Mesenchymal stem cell (in vitro differentiated cells and primary cell): ENCODE data around the gene EPB41L2.

Experiments used
- DNase-seq: peaks from one replicate; pipeline ENCODE4 v3.0.0-alpha.2; 2013
- H2AFZ ChIP-seq: one replicate; pipeline ENCODE4 v1.6.1; 2013; ENCODE audit warnings: low read depth, mild to moderate bottlenecking, control low read depth, inconsistent platforms, low read length, moderate library complexity
- H2AK5ac ChIP-seq: 2 replicates; pipeline ENCODE4 v1.6.1; 2013; ENCODE audit warnings: low read length, moderate library complexity, mild to moderate bottlenecking, inconsistent platforms; ENCODE audit not compliant: severe bottlenecking
- H2BK120ac ChIP-seq: one replicate; pipeline ENCODE4 v1.6.1; 2013; ENCODE audit warnings: low read depth, mild to moderate bottlenecking, inconsistent platforms, low read length, moderate library complexity
- H2BK12ac ChIP-seq, 2 experiments: one replicate each; pipeline ENCODE4 v1.6.1; 2013; ENCODE audit warnings: inconsistent platforms in 2 of 2, low read length in 2 of 2, mild to moderate bottlenecking in 2 of 2, moderate library complexity in 2 of 2, control low read depth in 1 of 2
- H2BK15ac ChIP-seq: one replicate; pipeline ENCODE4 v1.6.1; 2013; ENCODE audit warnings: mild to moderate bottlenecking, low read depth, inconsistent platforms; ENCODE audit not compliant: poor library complexity, severe bottlenecking
- H2BK5ac ChIP-seq: 2 replicates; pipeline ENCODE4 v1.6.1; 2013; ENCODE audit warnings: low read depth, mild to moderate bottlenecking, low read length, control low read depth, inconsistent platforms; ENCODE audit not compliant: poor library complexity, severe bottlenecking
- H3K14ac ChIP-seq, 2 experiments: one replicate each; pipeline ENCODE4 v1.6.1; 2013; ENCODE audit warnings: inconsistent platforms in 2 of 2, low read length in 2 of 2, control low read depth in 1 of 2, mild to moderate bottlenecking in 1 of 2, moderate library complexity in 1 of 2
- H3K18ac ChIP-seq, 2 experiments: one replicate each; pipeline ENCODE4 v1.6.1; 2013; ENCODE audit warnings: inconsistent platforms in 2 of 2, low read length in 2 of 2, control low read depth in 1 of 2, low read depth in 1 of 2, mild to moderate bottlenecking in 1 of 2
- H3K23ac ChIP-seq, 2 experiments: one replicate each; pipeline ENCODE4 v1.6.1; 2013; ENCODE audit warnings: inconsistent platforms in 2 of 2, low read length in 2 of 2, mild to moderate bottlenecking in 2 of 2, moderate library complexity in 2 of 2, control low read depth in 1 of 2
- H3K27ac ChIP-seq: 2 replicates; pipeline ENCODE4 v1.5.1; 2013; ENCODE audit warnings: mild to moderate bottlenecking, moderate library complexity, low read length, control low read depth, inconsistent platforms; ENCODE audit not compliant: poor library complexity, severe bottlenecking
- H3K27me3 ChIP-seq, 2 experiments: 2 replicates each; pipeline versions ENCODE4 v1.6.1 to v1.7.0; 2013; ENCODE audit warnings: low read length in 2 of 2, mild to moderate bottlenecking in 2 of 2, moderate library complexity in 2 of 2, control low read depth in 1 of 2, inconsistent platforms in 1 of 2; ENCODE audit not compliant: control insufficient read depth in 1 of 2, insufficient read depth in 1 of 2
- H3K36me3 ChIP-seq, 2 experiments: 2 replicates each; pipeline versions ENCODE4 v1.6.1 to v1.7.0; 2013; ENCODE audit warnings: low read length in 2 of 2, control low read depth in 1 of 2, inconsistent platforms in 1 of 2, low read depth in 1 of 2, mild to moderate bottlenecking in 1 of 2; ENCODE audit not compliant: insufficient read depth in 2 of 2, control insufficient read depth in 1 of 2
- H3K4ac ChIP-seq, 2 experiments: one replicate each; pipeline ENCODE4 v1.6.1; 2013; ENCODE audit warnings: inconsistent platforms in 2 of 2, low read length in 2 of 2, mild to moderate bottlenecking in 2 of 2, moderate library complexity in 2 of 2, control low read depth in 1 of 2, low read depth in 1 of 2
- H3K4me1 ChIP-seq: 2 replicates; pipeline ENCODE4 v1.6.1; 2013; ENCODE audit warnings: low read depth, low read length, control low read depth; ENCODE audit not compliant: control insufficient read depth, insufficient read depth
- H3K4me2 ChIP-seq: 2 replicates; pipeline ENCODE4 v1.6.1; 2013; ENCODE audit warnings: low read length, mild to moderate bottlenecking, inconsistent platforms; ENCODE audit not compliant: poor library complexity, severe bottlenecking
- H3K4me3 ChIP-seq, 2 experiments: 2 replicates each; pipeline versions ENCODE4 v1.5.1 to v1.7.0; 2013; ENCODE audit warnings: low read length in 2 of 2, mild to moderate bottlenecking in 2 of 2, control low read depth in 1 of 2, low read depth in 1 of 2; ENCODE audit not compliant: insufficient read depth in 1 of 2
- H3K79me1 ChIP-seq: replicated peaks from 2 replicates; pipeline ENCODE4 v1.6.1; 2013; ENCODE audit warnings: mild to moderate bottlenecking, control low read depth, low read length, inconsistent platforms; ENCODE audit not compliant: poor library complexity, severe bottlenecking
- H3K9ac ChIP-seq: 2 replicates; pipeline ENCODE4 v1.7.0; 2013; ENCODE audit warnings: mild to moderate bottlenecking, low read length, moderate library complexity
- H3K9me3 ChIP-seq: 2 replicates; pipeline ENCODE4 v1.7.0; 2013; ENCODE audit warnings: mild to moderate bottlenecking, low read length; ENCODE audit not compliant: control insufficient read depth
- H4K8ac ChIP-seq: one replicate; pipeline ENCODE4 v1.6.1; 2013; ENCODE audit warnings: inconsistent platforms, mild to moderate bottlenecking, low read length, moderate library complexity
- H4K91ac ChIP-seq: one replicate; pipeline ENCODE4 v1.6.1; 2013; ENCODE audit warnings: mild to moderate bottlenecking, low read length, inconsistent platforms
- WGBS: methylation state at CpG from one replicate; pipeline ENCODE4 v1.1.7; 2013; ENCODE audit warnings: mixed read lengths; 5-methylcytosine and 5-hydroxymethylcytosine counted together

The EPB41L2 gene

GRCh38 chr6:131048933-131049515 lies 14.0 kb downstream of the EPB41L2 start:
- Histone ChIP-seq H2AFZ (no peak overlapping the region), H3K27ac (no peak overlapping the region), H3K18ac (no peak overlapping the region), H2AK5ac (no peak overlapping the region), H3K23ac (no peak overlapping the region), H3K14ac (no peak overlapping the region), H3K4me1 (no peaks in the 10 kb centered on the region), H4K91ac (no peak overlapping the region), H3K4me2 (no peak overlapping the region), H3K79me1 (peaks cover 20% of the 10 kb centered on the region), H3K36me3 (peaks cover 2 to 7% of the 10 kb centered on the region in 2 experiments), H3K9ac (no peak overlapping the region), H3K4ac (no peak overlapping the region), H2BK12ac (no peak overlapping the region), H3K4me3 (peak overlapping the region in 1 of 2 experiments; percentile 2), H2BK15ac (no peak overlapping the region), H3K9me3 (peaks cover 9% of the 10 kb centered on the region), H3K27me3 (no peaks in the 10 kb centered on the region), H2BK120ac (no peak overlapping the region), H2BK5ac (no peak overlapping the region), H4K8ac (no peak overlapping the region)
- no peak for DNase-seq
- WGBS, result 85% methylated on average over 1 of the region's 4 CpGs

- Histone ChIP-seq H2AFZ (no peak overlapping the region), H3K23ac (no peak overlapping the region), H3K4ac (no peak overlapping the region), H2BK15ac (no peak overlapping the region), H2AK5ac (no peak overlapping the region), H3K79me1 (peaks cover 16% of the 10 kb centered on the region), H2BK120ac (no peak overlapping the region), H3K27me3 (no peaks in the 10 kb centered on the region), H4K91ac (no peak overlapping the region), H2BK12ac (no peak overlapping the region), H4K8ac (no peak overlapping the region), H3K9me3 (peaks cover 3% of the 10 kb centered on the region), H3K14ac (no peak overlapping the region), H3K4me3 (no peak overlapping the region), H3K27ac (no peak overlapping the region), H3K18ac (no peak overlapping the region), H3K4me1 (no peaks in the 10 kb centered on the region), H3K9ac (no peak overlapping the region), H2BK5ac (no peak overlapping the region), H3K4me2 (no peak overlapping the region), H3K36me3 (peaks cover 0 to 2% of the 10 kb centered on the region in 2 experiments)
- 100% methylated on average over 1 of the region's 5 CpGs for WGBS
- DNase-seq, result no peak
Measured at GRCh38 chr6:131048459-131048858, 14.6 kb downstream of the EPB41L2 start.

DNA sequence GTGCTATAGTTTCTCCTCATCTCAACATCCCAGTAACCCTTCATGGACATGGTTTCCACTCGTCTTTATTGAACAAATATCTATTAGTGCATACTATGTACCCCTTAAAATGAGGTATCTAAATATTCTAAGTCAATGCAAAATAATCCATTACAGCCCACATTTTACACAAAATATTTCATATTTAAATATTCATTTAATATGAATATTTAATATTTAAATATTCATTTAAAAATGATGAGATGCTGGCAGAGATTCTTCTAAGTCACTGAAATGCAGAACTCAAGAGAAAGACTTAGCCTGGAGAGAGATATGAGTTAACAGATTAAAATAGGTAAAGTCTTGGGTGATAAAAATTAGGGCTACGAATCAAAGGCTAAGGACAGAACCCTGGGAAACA lies 17.9 kb downstream of the EPB41L2 start:
- Histone ChIP-seq H3K14ac (no peak overlapping the region), H2BK120ac (no peak overlapping the region), H2AFZ (no peak overlapping the region), H3K79me1 (peaks cover 10% of the 10 kb centered on the region), H2BK12ac (no peak overlapping the region), H3K4me3 (no peak overlapping the region), H3K4me1 (peaks cover under 1% of the 10 kb centered on the region), H3K23ac (no peak overlapping the region), H4K91ac (no peak overlapping the region), H3K36me3 (no peaks in the 10 kb centered on the region), H3K27ac (no peak overlapping the region), H3K9ac (no peak overlapping the region), H3K18ac (no peak overlapping the region), H3K27me3 (no peaks in the 10 kb centered on the region), H3K4ac (no peak overlapping the region), H2BK15ac (no peak overlapping the region), H3K4me2 (no peak overlapping the region), H3K9me3 (no peaks in the 10 kb centered on the region), H4K8ac (no peak overlapping the region), H2AK5ac (no peak overlapping the region), H2BK5ac (no peak overlapping the region)
- DNase-seq, result no peak
- 91% methylated on average over 1 of the region's 2 CpGs for WGBS

GRCh38 chr6:131043902-131044447 lies 19.1 kb downstream of the EPB41L2 start:
- Histone ChIP-seq H3K4me3 (no peak overlapping the region), H2BK5ac (no peak overlapping the region), H2BK12ac (no peak overlapping the region), H3K36me3 (no peaks in the 10 kb centered on the region), H3K27me3 (no peaks in the 10 kb centered on the region), H2AK5ac (no peak overlapping the region), H4K91ac (no peak overlapping the region), H3K27ac (no peak overlapping the region), H2AFZ (no peak overlapping the region), H3K9ac (no peak overlapping the region), H3K14ac (no peak overlapping the region), H3K4me1 (peaks cover 2% of the 10 kb centered on the region), H2BK15ac (no peak overlapping the region), H3K4me2 (no peak overlapping the region), H2BK120ac (no peak overlapping the region), H3K18ac (no peak overlapping the region), H4K8ac (no peak overlapping the region), H3K9me3 (no peaks in the 10 kb centered on the region), H3K79me1 (peaks cover 13% of the 10 kb centered on the region), H3K23ac (no peak overlapping the region), H3K4ac (no peak overlapping the region)
- 71% methylated on average over 2 of the region's 4 CpGs for WGBS
- no peak for DNase-seq
